HepG2 (cell line): Measurements from ENCODE around the gene AGPAT2. TPM values are rescaled to one million over a fixed set of nuclear protein-coding genes. Genes with fewer than 3 reads are reported as not detected.

ENCODE experiments used
- ARNT ChIP-seq: fragments of 450-650 bp; IDR thresholded peaks from 2 replicates; pipeline ENCODE4 v1.6.1; 2017
- ATM ChIP-seq: fragments of 450-650 bp; IDR thresholded peaks from 2 replicates; pipeline ENCODE4 v1.7.1; 2017; ENCODE audit warnings: mild to moderate bottlenecking, borderline replicate concordance
- LCORL ChIP-seq, 2 experiments: fragments of 450-650 bp in 1 of 2; sonication (generic) in 1 of 2; formaldehyde crosslinking in 1 of 2; IDR thresholded peaks; 2 replicates each; pipeline versions ENCODE4 v1.5.0 to v1.6.1; 2017 to 2020; ENCODE audit warnings: antibody characterized with exemption in 1 of 2, missing genetic modification reagents in 1 of 2
- NFYC ChIP-seq: IDR thresholded peaks from 2 replicates; pipeline ENCODE4 v1.6.1; 2016; ENCODE audit warnings: missing genetic modification reagents, missing compliant biosample characterization
- NR2C2 ChIP-seq: sonication (generic); formaldehyde crosslinking; IDR thresholded peaks from 2 replicates; pipeline ENCODE4 v1.4.0; 2020; ENCODE audit warnings: missing genetic modification reagents, mild to moderate bottlenecking, moderate library complexity, borderline replicate concordance
- POLR2A ChIP-seq, 2 experiments: IDR thresholded peaks; 2 replicates each; pipeline ENCODE4 v1.6.1; 2011; ENCODE audit warnings: low read depth in 2 of 2, low read length in 2 of 2, mild to moderate bottlenecking in 1 of 2, moderate library complexity in 1 of 2; ENCODE audit not compliant: insufficient read depth in 1 of 2
- RAD21 ChIP-seq: fragments of 450-650 bp; formaldehyde crosslinking; IDR thresholded peaks from 2 replicates; pipeline ENCODE4 v1.5.0; 2020; ENCODE audit warnings: mild to moderate bottlenecking
- SIN3A ChIP-seq: IDR thresholded peaks from 2 replicates; pipeline ENCODE4 v1.6.1; 2011; ENCODE audit warnings: low read depth, mild to moderate bottlenecking, control low read depth, low read length, borderline replicate concordance
- SMAD3 ChIP-seq: sonication (generic); formaldehyde crosslinking; IDR thresholded peaks from 2 replicates; pipeline ENCODE4 v1.4.0; 2020; ENCODE audit warnings: missing genetic modification reagents
- ZFP41 ChIP-seq: sonication (generic); formaldehyde crosslinking; IDR thresholded peaks from 2 replicates; pipeline ENCODE4 v1.4.0; 2020; ENCODE audit warnings: mild to moderate bottlenecking, missing genetic modification reagents, borderline replicate concordance
- ZIK1 ChIP-seq: sonication (generic); formaldehyde crosslinking; IDR thresholded peaks from 2 replicates; pipeline ENCODE4 v1.5.0; 2020; ENCODE audit warnings: mild to moderate bottlenecking, low read depth, missing genetic modification reagents, borderline replicate concordance
- ZNF235 ChIP-seq: sonication (generic); formaldehyde crosslinking; IDR thresholded peaks from 2 replicates; pipeline ENCODE4 v1.8.1; 2023; ENCODE audit warnings: mild to moderate bottlenecking, missing genetic modification reagents, borderline replicate concordance
- ZNF703 ChIP-seq: sonication (generic); formaldehyde crosslinking; IDR thresholded peaks from 2 replicates; pipeline ENCODE4 v1.5.1; 2020; ENCODE audit warnings: missing genetic modification reagents, mild to moderate bottlenecking, moderate library complexity, borderline replicate concordance
- ZNF749 ChIP-seq: sonication (generic); formaldehyde crosslinking; IDR thresholded peaks from 2 replicates; pipeline ENCODE4 v1.8.0; 2022; ENCODE audit warnings: mild to moderate bottlenecking, missing genetic modification reagents, moderate library complexity, borderline replicate concordance
- ZNF816 ChIP-seq: sonication (generic); formaldehyde crosslinking; IDR thresholded peaks from 2 replicates; pipeline ENCODE4 v1.8.0; 2022; ENCODE audit warnings: missing genetic modification reagents, mild to moderate bottlenecking, borderline replicate concordance
- polyA plus RNA-seq, 8 experiments: library from polyadenylated mRNA; depleted of rRNA in 3 of 8; stranded (reverse) in 7 of 8; unstranded in 1 of 8; fragments of >200 nt; fragmentation: Illumina TruSeq in 4 of 8; extraction: Trizol in 4 of 8; gene quantifications; 2 replicates each; pipeline versions ENCODE4 v1.2.1 to v1.2.3, GENCODE V29; 2011 to 2016; ENCODE audit warnings: low read depth in 4 of 8, missing spikeins in 1 of 8, mixed read lengths in 1 of 8; ENCODE audit not compliant: insufficient read depth in 1 of 8
- total RNA-seq, 5 experiments: library from RNA; depleted of rRNA; stranded (reverse); fragments of >200 nt; fragmentation: Illumina TruSeq; extraction: Trizol; gene quantifications; 2 replicates each; pipeline ENCODE4 v1.2.3, GENCODE V29; 2016; ENCODE audit warnings: low read depth in 1 of 5
- TF ChIP-seq, protein P1 (sequence below): fragments of 450-650 bp; IDR thresholded peaks from 2 replicates; pipeline ENCODE4 v1.6.1; 2017; ENCODE audit warnings: mild to moderate bottlenecking
- TF ChIP-seq, protein P2 (sequence below): sonication (generic); formaldehyde crosslinking; IDR thresholded peaks from 2 replicates; pipeline ENCODE4 v1.8.0; 2023; ENCODE audit warnings: mild to moderate bottlenecking, missing genetic modification reagents
- TF ChIP-seq, protein P3 (sequence below): sonication (generic); formaldehyde crosslinking; IDR thresholded peaks from 2 replicates; pipeline ENCODE4 v1.5.0; 2020; ENCODE audit warnings: mild to moderate bottlenecking, missing genetic modification reagents
- TF ChIP-seq, protein P4 (sequence below): sonication (generic); formaldehyde crosslinking; IDR thresholded peaks from 2 replicates; pipeline ENCODE4 v1.4.0; 2020; ENCODE audit warnings: low read depth, mild to moderate bottlenecking, missing genetic modification reagents
- TF ChIP-seq, protein P5 (sequence below): IDR thresholded peaks from 2 replicates; pipeline ENCODE4 v1.6.1; 2016; ENCODE audit warnings: missing biosample characterization, missing genetic modification reagents, low read depth

Gene AGPAT2
- total and polyA plus RNA-seq, 2 of the 13 experiments (the other 11 are each of a cell fraction or from before 2014, with no cell fraction given), result 3.9 to 25.8 TPM

DNA sequence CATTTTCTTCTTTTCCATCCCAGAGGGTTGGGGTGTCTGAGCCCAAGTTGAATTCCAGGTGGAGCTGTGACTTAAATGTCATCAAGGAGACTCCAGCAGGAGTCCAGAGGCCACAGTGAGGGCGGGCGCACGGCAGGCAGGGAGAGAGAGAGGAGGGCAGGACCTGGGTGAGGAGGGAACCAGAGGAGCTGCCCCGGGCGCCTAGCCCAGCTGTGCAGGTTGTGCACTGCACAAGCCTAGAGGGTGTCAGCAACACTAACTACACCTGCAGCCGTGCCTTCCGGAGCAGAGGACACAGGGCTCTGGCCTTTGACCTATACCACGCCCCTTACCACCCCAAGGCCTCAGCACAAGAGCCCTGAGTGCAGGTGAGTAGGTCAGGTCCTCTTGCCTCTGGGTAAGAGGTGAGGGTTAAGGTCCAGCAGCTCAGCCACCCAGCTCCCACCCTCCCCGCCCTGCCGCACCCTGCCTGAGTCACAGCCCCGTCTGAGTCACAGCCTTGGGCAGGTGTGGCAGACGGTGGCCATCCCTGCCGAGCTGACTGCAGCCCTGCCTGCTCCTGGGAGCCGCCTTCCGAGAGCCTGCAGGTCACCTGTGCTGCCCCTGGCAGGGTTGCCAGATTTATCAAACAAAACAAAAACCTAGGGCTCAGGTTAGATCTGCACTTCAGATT lies 6.4 kb upstream of the AGPAT2 start (continued):
- TF ChIP-seq, protein P1, sequence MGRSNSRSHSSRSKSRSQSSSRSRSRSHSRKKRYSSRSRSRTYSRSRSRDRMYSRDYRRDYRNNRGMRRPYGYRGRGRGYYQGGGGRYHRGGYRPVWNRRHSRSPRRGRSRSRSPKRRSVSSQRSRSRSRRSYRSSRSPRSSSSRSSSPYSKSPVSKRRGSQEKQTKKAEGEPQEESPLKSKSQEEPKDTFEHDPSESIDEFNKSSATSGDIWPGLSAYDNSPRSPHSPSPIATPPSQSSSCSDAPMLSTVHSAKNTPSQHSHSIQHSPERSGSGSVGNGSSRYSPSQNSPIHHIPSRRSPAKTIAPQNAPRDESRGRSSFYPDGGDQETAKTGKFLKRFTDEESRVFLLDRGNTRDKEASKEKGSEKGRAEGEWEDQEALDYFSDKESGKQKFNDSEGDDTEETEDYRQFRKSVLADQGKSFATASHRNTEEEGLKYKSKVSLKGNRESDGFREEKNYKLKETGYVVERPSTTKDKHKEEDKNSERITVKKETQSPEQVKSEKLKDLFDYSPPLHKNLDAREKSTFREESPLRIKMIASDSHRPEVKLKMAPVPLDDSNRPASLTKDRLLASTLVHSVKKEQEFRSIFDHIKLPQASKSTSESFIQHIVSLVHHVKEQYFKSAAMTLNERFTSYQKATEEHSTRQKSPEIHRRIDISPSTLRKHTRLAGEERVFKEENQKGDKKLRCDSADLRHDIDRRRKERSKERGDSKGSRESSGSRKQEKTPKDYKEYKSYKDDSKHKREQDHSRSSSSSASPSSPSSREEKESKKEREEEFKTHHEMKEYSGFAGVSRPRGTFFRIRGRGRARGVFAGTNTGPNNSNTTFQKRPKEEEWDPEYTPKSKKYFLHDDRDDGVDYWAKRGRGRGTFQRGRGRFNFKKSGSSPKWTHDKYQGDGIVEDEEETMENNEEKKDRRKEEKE, result no peak
- TF ChIP-seq, protein P2, sequence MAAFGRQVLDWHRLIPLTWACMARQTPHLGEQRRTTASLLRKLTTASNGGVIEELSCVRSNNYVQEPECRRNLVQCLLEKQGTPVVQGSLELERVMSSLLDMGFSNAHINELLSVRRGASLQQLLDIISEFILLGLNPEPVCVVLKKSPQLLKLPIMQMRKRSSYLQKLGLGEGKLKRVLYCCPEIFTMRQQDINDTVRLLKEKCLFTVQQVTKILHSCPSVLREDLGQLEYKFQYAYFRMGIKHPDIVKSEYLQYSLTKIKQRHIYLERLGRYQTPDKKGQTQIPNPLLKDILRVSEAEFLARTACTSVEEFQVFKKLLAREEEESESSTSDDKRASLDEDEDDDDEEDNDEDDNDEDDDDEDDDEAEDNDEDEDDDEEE (CRISPR knock-in tag), result no peak
- TF ChIP-seq ZIK1 (CRISPR knock-in tag) (no peak), ZNF703 (no peak), RAD21 (CRISPR knock-in tag) (no peak), SIN3A (no peak), ZNF749 (no peak), ZNF816 (no peak; the same call in 1 of the 2 replicates), ARNT (no peak), LCORL (IDR thresholded peaks at IDR 0.05) (no peak), LCORL (CRISPR knock-in tag; IDR thresholded peaks at IDR 0.05) (peak; percentile 95), NFYC (CRISPR knock-in tag) (no peak), SMAD3 (peak; percentile 11; the same call in 1 of the 2 replicates), ZNF235 (no peak), NR2C2 (peak; percentile 89), ATM (no peak), ZFP41 (CRISPR knock-in tag) (no peak; the same call in 1 of the 2 replicates), POLR2A (IDR thresholded peaks at IDR 0.05; ENCODE audit: insufficient read depth in 1 of 2, low read depth in 2 of 2, low read length in 2 of 2) (no peak)
- TF ChIP-seq, protein P3, sequence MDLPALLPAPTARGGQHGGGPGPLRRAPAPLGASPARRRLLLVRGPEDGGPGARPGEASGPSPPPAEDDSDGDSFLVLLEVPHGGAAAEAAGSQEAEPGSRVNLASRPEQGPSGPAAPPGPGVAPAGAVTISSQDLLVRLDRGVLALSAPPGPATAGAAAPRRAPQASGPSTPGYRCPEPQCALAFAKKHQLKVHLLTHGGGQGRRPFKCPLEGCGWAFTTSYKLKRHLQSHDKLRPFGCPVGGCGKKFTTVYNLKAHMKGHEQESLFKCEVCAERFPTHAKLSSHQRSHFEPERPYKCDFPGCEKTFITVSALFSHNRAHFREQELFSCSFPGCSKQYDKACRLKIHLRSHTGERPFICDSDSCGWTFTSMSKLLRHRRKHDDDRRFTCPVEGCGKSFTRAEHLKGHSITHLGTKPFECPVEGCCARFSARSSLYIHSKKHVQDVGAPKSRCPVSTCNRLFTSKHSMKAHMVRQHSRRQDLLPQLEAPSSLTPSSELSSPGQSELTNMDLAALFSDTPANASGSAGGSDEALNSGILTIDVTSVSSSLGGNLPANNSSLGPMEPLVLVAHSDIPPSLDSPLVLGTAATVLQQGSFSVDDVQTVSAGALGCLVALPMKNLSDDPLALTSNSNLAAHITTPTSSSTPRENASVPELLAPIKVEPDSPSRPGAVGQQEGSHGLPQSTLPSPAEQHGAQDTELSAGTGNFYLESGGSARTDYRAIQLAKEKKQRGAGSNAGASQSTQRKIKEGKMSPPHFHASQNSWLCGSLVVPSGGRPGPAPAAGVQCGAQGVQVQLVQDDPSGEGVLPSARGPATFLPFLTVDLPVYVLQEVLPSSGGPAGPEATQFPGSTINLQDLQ (CRISPR knock-in tag), result no peak
- TF ChIP-seq, protein P4, sequence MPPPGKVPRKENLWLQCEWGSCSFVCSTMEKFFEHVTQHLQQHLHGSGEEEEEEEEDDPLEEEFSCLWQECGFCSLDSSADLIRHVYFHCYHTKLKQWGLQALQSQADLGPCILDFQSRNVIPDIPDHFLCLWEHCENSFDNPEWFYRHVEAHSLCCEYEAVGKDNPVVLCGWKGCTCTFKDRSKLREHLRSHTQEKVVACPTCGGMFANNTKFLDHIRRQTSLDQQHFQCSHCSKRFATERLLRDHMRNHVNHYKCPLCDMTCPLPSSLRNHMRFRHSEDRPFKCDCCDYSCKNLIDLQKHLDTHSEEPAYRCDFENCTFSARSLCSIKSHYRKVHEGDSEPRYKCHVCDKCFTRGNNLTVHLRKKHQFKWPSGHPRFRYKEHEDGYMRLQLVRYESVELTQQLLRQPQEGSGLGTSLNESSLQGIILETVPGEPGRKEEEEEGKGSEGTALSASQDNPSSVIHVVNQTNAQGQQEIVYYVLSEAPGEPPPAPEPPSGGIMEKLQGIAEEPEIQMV (CRISPR knock-in tag), result no peak
- TF ChIP-seq, protein P5, sequence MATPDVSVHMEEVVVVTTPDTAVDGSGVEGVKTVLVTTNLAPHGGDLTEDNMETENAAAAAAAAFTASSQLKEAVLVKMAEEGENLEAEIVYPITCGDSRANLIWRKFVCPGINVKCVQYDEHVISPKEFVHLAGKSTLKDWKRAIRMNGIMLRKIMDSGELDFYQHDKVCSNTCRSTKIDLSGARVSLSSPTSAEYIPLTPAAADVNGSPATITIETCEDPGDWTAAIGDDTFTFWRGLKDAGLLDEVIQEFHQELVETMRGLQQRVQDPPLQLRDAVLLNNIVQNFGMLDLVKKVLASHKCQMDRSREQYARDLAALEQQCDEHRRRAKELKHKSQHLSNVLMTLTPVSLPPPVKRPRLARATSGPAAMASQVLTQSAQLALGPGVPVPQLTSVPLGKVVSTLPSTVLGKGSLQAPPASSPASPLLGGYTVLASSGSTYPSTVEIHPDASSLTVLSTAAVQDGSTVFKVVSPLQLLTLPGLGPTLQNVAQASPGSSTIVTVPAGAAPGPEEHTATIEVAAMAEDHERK, result no peak
